Epithelial cell of proximal tubule (primary cell): Measurements from ENCODE around the gene PEX12. TPM values are rescaled to one million over a fixed set of nuclear protein-coding genes. Genes with fewer than 3 reads are reported as not detected.

Experiments
- DNase-seq: peaks from one replicate; pipeline ENCODE4 v3.0.0-alpha.2; 2011; ENCODE audit warnings: low read depth
- H3K4me3 ChIP-seq: 2 replicates; pipeline ENCODE4 v1.5.1; 2011; ENCODE audit warnings: low read depth, mild to moderate bottlenecking, low read length
- total RNA-seq: library from RNA; depleted of rRNA; stranded (reverse); fragments of >200 nt; gene quantifications from 2 replicates; pipeline ENCODE4 v1.2.3, GENCODE V29; 2015
- TF ChIP-seq, protein P1 (sequence below): conservative IDR thresholded peaks from 2 replicates; pipeline ENCODE4 v1.5.1; 2012; ENCODE audit warnings: low read depth, mild to moderate bottlenecking, low read length

PEX12 gene
- total RNA-seq, 1 donor from 2014 or later = 2.0 TPM

DNA sequence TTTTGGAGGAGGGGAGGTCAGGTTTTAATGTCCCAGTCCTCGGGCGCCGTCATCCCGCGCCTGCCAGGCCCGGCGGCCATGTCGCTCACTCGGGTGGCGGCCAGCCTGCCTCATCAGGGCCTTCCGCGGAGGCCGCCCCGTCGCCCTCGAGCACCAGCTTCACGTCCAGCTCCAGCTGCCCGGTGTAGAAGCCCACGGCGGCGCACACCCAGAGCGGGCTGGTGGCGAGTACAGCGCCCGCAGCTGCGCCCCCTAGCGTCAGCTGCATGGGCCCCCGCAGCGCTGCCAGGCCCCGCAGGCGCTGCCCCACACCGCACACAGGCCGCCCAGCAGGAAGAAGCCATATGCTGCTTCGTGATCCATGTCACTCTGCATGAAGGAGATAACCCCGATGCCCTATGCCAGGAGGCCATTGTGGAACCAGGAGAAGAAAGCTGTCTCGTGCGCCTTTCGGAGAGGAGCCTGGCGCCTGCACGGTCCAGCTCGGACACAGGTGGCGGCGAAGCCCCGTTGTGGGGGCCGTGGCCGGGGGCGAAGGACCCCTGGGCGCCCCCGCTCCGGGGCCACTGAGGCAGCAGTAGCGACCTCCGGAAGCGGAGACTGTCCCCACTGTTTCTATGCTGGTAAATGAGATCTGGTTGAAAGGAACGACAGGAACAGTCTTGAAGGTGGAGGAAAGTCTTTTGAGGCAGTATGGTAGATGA lies 18.3 kb upstream of the PEX12 start:
- DNase-seq = no peak

DNA sequence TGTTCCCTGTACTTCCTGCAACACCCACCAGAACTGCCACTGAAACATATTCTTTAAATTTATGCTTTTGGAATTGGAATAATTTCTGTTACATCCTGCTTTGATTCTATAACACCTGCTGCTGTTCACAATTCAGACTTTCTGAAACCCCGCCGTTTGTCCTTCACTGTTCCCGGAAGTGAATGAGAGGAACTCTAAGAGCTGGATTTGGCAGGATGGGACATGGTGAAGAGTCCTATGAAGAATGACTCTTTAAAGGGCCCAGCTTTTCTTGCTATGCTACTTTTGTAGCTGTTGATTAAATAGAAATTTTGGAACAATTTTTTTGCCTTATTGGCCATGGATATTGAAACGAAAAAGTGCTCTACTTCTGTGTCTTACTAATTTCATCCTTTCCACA lies 17.7 kb upstream of the PEX12 start:
- H3K4me3 ChIP-seq = no peak overlapping the region
- TF ChIP-seq, protein P1, sequence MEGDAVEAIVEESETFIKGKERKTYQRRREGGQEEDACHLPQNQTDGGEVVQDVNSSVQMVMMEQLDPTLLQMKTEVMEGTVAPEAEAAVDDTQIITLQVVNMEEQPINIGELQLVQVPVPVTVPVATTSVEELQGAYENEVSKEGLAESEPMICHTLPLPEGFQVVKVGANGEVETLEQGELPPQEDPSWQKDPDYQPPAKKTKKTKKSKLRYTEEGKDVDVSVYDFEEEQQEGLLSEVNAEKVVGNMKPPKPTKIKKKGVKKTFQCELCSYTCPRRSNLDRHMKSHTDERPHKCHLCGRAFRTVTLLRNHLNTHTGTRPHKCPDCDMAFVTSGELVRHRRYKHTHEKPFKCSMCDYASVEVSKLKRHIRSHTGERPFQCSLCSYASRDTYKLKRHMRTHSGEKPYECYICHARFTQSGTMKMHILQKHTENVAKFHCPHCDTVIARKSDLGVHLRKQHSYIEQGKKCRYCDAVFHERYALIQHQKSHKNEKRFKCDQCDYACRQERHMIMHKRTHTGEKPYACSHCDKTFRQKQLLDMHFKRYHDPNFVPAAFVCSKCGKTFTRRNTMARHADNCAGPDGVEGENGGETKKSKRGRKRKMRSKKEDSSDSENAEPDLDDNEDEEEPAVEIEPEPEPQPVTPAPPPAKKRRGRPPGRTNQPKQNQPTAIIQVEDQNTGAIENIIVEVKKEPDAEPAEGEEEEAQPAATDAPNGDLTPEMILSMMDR = no peak
- DNase-seq = no peak

More for the DNA sequence above, 18.3 kb upstream of the PEX12 start:
- TF ChIP-seq, protein P1 = no peak
- H3K4me3 ChIP-seq = no peak overlapping the region

DNA sequence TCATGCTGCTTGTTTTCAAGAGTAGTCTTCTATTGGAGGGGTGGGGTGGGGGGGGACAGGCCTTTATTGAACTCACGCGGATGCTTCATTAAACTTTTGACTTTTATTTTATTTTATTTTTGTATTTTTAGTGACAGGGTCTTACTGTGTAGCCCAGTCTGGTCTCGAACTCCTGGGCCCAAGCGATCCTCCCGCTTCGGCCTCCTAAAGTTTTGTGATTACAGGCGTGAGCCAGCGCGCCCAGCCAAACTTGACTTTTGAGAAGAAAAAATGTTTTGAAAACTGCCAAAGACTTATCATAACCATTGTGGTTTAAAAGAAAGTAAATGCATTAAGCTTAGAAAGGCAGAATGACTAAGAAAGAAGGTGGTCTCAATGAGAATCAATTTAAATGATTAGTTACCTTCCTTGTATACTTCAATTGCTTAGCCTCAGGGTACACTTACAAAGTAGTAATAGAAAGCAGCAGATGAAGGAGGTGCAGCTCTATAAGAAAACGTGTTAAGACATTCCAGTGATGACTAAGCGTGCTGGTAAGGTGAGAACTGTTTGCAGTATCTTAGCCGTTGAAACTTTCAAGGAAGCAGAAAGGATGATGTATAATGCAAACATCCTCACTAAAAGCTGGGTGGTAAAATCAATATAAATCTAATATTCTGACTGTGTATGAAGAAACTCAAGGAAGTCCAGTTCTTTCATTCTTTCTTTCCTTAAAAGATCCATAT lies 10.0 kb upstream of the PEX12 start:
- DNase-seq = peak; percentile 68
- H3K4me3 ChIP-seq = peak overlapping the region; percentile 100
- TF ChIP-seq, protein P1 = no peak

DNA sequence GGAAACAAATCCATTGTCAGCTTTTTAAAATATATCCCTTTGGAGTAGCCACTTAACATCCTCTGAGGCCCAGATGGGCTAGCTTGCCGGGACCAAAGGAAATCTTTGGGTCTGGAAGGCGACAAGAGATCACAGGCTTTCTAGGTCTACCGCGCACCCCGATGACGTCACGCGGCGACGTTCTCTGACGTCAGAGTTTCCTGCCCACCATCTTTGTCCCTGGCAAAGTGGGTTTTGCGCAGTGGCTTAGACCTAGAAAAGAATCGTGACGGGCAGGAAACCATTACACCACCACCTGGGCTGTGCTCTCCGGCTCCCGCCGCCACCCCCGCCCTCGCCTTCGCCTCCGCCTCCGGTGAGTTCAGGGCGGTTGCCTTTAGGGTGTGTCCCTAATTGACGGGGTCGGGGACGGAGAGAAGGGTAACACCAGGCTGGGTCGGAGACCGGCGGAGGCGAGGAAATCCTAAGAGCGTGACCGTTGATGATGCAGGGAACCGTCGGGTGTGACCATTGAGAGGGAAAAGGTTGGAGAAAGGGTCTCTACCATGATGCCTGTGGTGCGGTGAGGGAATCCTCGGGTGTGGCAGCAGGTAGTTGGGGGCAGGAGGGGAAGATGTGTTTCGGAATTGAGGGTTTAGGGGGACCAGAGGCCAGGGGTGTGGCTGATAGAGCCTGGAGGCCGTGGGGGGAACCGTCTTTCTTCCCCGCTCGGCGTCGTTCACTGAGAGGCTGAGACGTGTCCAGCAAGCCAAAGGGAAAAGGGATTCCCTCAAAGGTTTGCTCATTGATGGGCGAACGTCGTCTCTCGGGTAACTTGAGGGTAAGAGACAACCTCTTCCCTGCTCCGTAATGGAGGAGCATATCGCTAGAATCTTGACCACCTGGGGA lies 8.9 kb upstream of the PEX12 start, which contains the start of gene AP2B1:
TSS of gene AP2B1 (plus strand) at position 249 of the 888 bp plus-strand sequence. CDS start 6,709 bp downstream, outside the sequence.
- TF ChIP-seq, protein P1 = no peak
- H3K4me3 ChIP-seq = peak within 1 kb of the TSS; percentile 100
- peak; percentile 64 for DNase-seq

DNA sequence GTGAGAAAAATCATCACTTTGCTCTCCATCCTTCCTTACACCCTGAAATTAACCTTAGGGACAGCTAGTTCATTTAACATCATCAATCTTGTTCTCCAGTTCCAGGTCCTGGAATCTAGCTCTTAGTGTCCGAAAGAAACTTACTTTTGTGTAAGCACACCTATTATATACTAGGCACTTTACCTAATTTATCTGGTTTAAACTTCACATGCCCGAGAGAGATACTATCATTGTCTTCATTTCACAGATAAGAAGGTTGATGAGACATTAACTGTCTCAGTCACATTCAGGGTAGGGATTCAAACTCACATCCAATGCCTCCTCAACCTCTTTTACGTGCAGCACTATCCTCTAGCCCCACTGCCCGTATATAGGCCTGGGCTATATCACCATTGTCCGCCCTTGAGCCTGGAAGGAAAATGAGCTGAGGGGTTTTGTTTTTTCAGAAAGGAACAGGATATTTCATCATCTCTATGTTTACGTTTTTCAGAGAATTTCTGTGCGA lies 8.2 kb upstream of the PEX12 start:
- H3K4me3 ChIP-seq = peak overlapping the region; percentile 100
- TF ChIP-seq, protein P1 = no peak
- DNase-seq = no peak

DNA sequence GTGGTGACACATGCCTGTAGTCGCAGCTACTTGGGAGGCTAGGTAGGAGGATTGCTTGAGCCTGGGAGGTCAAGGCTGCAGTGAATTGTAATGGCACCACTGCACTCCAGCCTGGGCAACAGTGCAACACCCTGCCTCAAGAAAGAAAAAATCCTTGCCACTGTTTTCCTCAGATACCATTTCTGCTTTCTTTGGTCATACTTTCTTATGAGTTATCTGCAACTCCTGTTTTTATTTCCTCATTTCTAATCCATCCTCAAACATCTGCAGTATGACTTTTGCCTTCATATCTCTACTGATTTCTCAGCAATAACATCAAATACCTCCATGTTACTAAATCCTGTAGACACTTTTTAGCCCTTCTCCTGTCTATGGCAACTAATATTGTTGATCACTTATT lies 5.7 kb upstream of the PEX12 start:
- no peak for DNase-seq
- TF ChIP-seq, protein P1 = no peak
- no peak overlapping the region for H3K4me3 ChIP-seq
